ENCODE results near the gene SWAP70. TPM values are rescaled to one million over a fixed set of nuclear protein-coding genes. Genes with fewer than 3 reads are reported as not detected.

Gene SWAP70
- total and polyA plus RNA-seq, 2 of the 8 experiments (the other 6 are each of a cell fraction or from before 2014, with no cell fraction given) = 14.8 to 37.5 TPM

DNA sequence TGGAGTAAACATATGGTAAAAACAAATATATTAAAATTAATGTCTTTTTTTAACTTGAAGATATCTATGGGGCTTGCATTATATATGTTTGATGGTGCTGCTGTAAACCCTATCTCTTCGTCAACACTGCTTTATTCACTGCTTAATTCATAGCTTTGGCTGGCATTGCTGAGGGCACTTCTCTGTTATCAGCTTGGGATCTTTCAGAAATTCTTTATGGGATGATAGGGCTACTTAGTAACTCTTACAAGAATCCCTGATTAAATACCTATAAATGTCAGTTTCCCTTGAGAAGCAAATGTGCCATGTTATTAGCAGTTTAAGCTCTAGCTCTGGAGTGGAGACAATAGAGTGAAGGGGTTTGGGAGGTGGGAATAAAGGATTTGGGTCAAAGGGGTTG lies 112.3 kb downstream of the SWAP70 start (continued):
- TF ChIP-seq TBP (IDR thresholded peaks at IDR 0.05; ENCODE audit: low read depth, low read length) = no peak
- TF ChIP-seq SP1 (IDR thresholded peaks at IDR 0.05; ENCODE audit: low read depth, low read length) = no peak
- TF ChIP-seq BRCA1 (IDR thresholded peaks at IDR 0.05; ENCODE audit: low read depth, low read length) = no peak
- TF ChIP-seq YY1 (IDR thresholded peaks at IDR 0.05; ENCODE audit: low read depth, low read length) = no peak
- no peak for TF ChIP-seq RNF2 (IDR thresholded peaks at IDR 0.05; ENCODE audit: borderline replicate concordance, low read depth, low read length, missing control alignments, poor library complexity, severe bottlenecking)
- TF ChIP-seq CREB1 (IDR thresholded peaks at IDR 0.05) = no peak
- TF ChIP-seq PHF8 (conservative IDR thresholded peaks at IDR 0.05; ENCODE audit: low read depth, low read length) = no peak
- TF ChIP-seq ASH2L (IDR thresholded peaks at IDR 0.05; ENCODE audit: low read length) = no peak
- TF ChIP-seq CBX8 (IDR thresholded peaks at IDR 0.05; ENCODE audit: borderline replicate concordance, low read depth, low read length) = no peak
- no peak for TF ChIP-seq GTF2F1 (IDR thresholded peaks at IDR 0.05; ENCODE audit: borderline replicate concordance, low read depth, low read length)
